Measurements from ENCODE around the gene SLC28A1.

DNA sequence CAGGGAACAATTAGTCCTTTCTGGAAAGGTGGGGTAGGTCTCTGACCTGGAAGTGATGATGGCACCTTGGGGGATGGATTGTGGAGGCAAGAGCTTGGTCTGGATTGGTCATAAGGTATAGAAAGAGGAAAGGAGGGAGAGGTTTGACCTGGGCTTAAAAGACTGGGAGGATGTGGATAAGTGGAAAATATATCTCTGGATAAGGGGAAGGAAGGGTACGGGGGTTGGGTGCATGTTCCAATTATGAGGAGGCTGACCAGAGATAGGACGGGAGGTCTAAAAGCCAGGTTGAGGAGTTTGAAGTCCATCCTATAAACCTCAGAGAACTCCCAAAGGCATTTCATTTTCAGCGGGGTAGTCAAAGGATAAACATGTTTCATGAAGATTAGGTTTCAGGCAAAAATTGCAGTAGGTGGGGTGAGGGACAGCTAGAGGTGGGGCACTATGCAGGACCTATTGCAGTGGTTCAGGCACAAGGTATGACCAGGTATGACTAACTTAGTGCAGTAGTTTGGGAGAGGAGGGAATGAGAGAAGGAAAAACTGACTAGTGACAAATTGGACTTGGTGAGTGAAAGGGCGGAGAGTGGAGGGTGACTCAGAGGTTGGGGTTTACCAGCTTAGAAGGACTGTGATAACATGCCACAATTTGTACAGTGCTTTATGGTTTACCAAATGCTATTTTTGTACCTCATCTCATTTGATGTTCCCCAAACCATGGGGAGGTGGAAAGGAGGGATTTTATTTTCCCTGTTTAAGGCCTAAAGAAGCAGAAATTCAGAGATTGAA is 107.9 kb downstream of the SLC28A1 start:
- TF ChIP-seq, protein P1, sequence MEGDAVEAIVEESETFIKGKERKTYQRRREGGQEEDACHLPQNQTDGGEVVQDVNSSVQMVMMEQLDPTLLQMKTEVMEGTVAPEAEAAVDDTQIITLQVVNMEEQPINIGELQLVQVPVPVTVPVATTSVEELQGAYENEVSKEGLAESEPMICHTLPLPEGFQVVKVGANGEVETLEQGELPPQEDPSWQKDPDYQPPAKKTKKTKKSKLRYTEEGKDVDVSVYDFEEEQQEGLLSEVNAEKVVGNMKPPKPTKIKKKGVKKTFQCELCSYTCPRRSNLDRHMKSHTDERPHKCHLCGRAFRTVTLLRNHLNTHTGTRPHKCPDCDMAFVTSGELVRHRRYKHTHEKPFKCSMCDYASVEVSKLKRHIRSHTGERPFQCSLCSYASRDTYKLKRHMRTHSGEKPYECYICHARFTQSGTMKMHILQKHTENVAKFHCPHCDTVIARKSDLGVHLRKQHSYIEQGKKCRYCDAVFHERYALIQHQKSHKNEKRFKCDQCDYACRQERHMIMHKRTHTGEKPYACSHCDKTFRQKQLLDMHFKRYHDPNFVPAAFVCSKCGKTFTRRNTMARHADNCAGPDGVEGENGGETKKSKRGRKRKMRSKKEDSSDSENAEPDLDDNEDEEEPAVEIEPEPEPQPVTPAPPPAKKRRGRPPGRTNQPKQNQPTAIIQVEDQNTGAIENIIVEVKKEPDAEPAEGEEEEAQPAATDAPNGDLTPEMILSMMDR (IDR thresholded peaks at IDR 0.05; ENCODE audit: insufficient read depth, low read depth, low read length): no peak
- no peak for TF ChIP-seq EZH2 (IDR thresholded peaks at IDR 0.05; ENCODE audit: insufficient read depth, low read length)
